Ascending aorta (tissue), 2 donors: Measurements from ENCODE around the gene CALN1. TPM values are rescaled to one million over a fixed set of nuclear protein-coding genes. Genes with fewer than 3 reads are reported as not detected.

ENCODE experiments used
- DNase-seq, 2 donors: peaks; one replicate each; pipeline ENCODE4 v3.0.0-alpha.2; 2019; ENCODE audit warnings: low spot score in 2 of 2
- H3K27ac ChIP-seq, 2 donors: fragments of 200-600 bp; sonication (generic); one replicate each; pipeline ENCODE4 v1.5.1; 2016 to 2017; ENCODE audit warnings: mild to moderate bottlenecking in 1 of 2
- H3K27me3 ChIP-seq: fragments of 200-600 bp; sonication (generic); one replicate; pipeline ENCODE4 v1.5.1; 2017
- H3K36me3 ChIP-seq, 2 donors: fragments of 200-600 bp; sonication (generic); one replicate each; pipeline ENCODE4 v1.5.1; 2016
- H3K4me1 ChIP-seq, 2 donors: fragments of 200-600 bp; sonication (generic); one replicate each; pipeline ENCODE4 v1.5.1; 2016 to 2017; ENCODE audit warnings: mild to moderate bottlenecking in 1 of 2
- H3K4me3 ChIP-seq, 2 donors: fragments of 200-600 bp; sonication (generic); one replicate each; pipeline ENCODE4 v1.5.1; 2016 to 2017; ENCODE audit warnings: mild to moderate bottlenecking in 1 of 2
- H3K9me3 ChIP-seq, 2 donors: fragments of 200-600 bp; sonication (generic); one replicate each; pipeline ENCODE4 v1.5.1; 2016
- intact Hi-C: fragments of 100-400 bp; cut with DNase I; formaldehyde crosslinking; loops from one replicate; pipeline ENCODE4 v1.15.1; 2023
- total RNA-seq: library from RNA; depleted of rRNA; stranded (reverse); fragments of >200 nt; gene quantifications from one replicate; pipeline ENCODE4 v1.1.0, GENCODE V29; 2016
- TF ChIP-seq, protein P1 (sequence below), 3 experiments: fragments of 200-600 bp in 2 of 3; fragments of 450-650 bp in 1 of 3; sonication (generic) in 2 of 3; IDR thresholded peaks; one replicate each; pipeline ENCODE4 v1.5.1; 2016 to 2019; ENCODE audit warnings: antibody characterized with exemption in 3 of 3, mild to moderate bottlenecking in 1 of 3, moderate library complexity in 1 of 3

CALN1 gene
- total RNA-seq, 1 donor from 2014 or later = 1.2 TPM

GRCh38 chr7:72053292-72053691 lies 358.8 kb downstream of the CALN1 start:
- DNase-seq = no peak
- intact Hi-C loops = no loop called here
- Histone ChIP-seq H3K4me1 (no peaks in the 10 kb centered on the region), H3K9me3 (no peaks in the 10 kb centered on the region), H3K4me3 (no peak overlapping the region), H3K27ac (no peak overlapping the region), H3K36me3 (no peaks in the 10 kb centered on the region), H3K27me3 (no peaks in the 10 kb centered on the region)
- TF ChIP-seq, protein P1, sequence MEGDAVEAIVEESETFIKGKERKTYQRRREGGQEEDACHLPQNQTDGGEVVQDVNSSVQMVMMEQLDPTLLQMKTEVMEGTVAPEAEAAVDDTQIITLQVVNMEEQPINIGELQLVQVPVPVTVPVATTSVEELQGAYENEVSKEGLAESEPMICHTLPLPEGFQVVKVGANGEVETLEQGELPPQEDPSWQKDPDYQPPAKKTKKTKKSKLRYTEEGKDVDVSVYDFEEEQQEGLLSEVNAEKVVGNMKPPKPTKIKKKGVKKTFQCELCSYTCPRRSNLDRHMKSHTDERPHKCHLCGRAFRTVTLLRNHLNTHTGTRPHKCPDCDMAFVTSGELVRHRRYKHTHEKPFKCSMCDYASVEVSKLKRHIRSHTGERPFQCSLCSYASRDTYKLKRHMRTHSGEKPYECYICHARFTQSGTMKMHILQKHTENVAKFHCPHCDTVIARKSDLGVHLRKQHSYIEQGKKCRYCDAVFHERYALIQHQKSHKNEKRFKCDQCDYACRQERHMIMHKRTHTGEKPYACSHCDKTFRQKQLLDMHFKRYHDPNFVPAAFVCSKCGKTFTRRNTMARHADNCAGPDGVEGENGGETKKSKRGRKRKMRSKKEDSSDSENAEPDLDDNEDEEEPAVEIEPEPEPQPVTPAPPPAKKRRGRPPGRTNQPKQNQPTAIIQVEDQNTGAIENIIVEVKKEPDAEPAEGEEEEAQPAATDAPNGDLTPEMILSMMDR (IDR thresholded peaks at IDR 0.05) = no peak

GRCh38 chr7:72048420-72048819 lies 363.7 kb downstream of the CALN1 start:
- no peaks in the 10 kb centered on the region for H3K36me3 ChIP-seq
- TF ChIP-seq, protein P1 (IDR thresholded peaks at IDR 0.05) = no peak
- DNase-seq = no peak
- no peaks in the 10 kb centered on the region for H3K27me3 ChIP-seq
- no peaks in the 10 kb centered on the region for H3K9me3 ChIP-seq
- no peak overlapping the region for H3K27ac ChIP-seq
- intact Hi-C loops = no loop called here
- H3K4me1 ChIP-seq = no peaks in the 10 kb centered on the region
- no peak overlapping the region for H3K4me3 ChIP-seq

GRCh38 chr7:72042855-72043254 lies 369.3 kb downstream of the CALN1 start:
- H3K27me3 ChIP-seq = no peaks in the 10 kb centered on the region
- no peaks in the 10 kb centered on the region for H3K4me1 ChIP-seq
- no peaks in the 10 kb centered on the region for H3K9me3 ChIP-seq
- TF ChIP-seq, protein P1 (IDR thresholded peaks at IDR 0.05) = no peak
- no peaks in the 10 kb centered on the region for H3K36me3 ChIP-seq
- no peak overlapping the region for H3K27ac ChIP-seq
- H3K4me3 ChIP-seq = no peak overlapping the region
- no peak for DNase-seq
- intact Hi-C loops = no loop called here

DNA sequence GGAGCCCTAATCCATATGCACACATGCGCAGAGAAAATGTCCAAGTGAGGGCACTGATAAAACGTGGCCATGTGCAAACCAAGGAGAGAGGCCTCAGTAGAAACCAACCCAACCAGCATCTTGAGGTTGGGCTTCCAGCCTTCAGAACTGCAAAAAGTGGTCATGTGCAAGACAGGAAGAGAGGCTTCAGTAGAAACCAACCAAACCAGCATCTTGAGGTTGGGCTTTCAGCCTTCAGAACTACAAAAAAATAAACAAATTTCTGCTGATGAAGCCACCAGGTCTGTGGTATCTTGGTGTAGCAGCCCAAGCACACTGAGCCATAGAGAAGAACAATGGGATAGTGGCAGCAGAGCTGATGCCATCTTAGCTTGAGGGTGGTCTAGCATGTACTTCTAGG lies 371.5 kb downstream of the CALN1 start:
- intact Hi-C loops = no loop called here
- H3K27ac ChIP-seq = no peak overlapping the region
- TF ChIP-seq, protein P1 (IDR thresholded peaks at IDR 0.05) = no peak
- no peaks in the 10 kb centered on the region for H3K27me3 ChIP-seq
- DNase-seq = no peak
- no peaks in the 10 kb centered on the region for H3K36me3 ChIP-seq
- H3K4me1 ChIP-seq = no peaks in the 10 kb centered on the region
- no peak overlapping the region for H3K4me3 ChIP-seq
- H3K9me3 ChIP-seq = peaks cover 0 to 5% of the 10 kb centered on the region in 2 donors

- no peak overlapping the region for H3K4me3 ChIP-seq
- no peaks in the 10 kb centered on the region for H3K4me1 ChIP-seq
- DNase-seq = no peak
- intact Hi-C loops = no loop called here
- TF ChIP-seq, protein P1 (IDR thresholded peaks at IDR 0.05) = no peak
- H3K27me3 ChIP-seq = no peaks in the 10 kb centered on the region
- H3K27ac ChIP-seq = no peak overlapping the region
- no peaks in the 10 kb centered on the region for H3K36me3 ChIP-seq
- H3K9me3 ChIP-seq = peaks cover 0 to 5% of the 10 kb centered on the region in 2 donors
These were observed 372.7 kb downstream of the CALN1 start for GRCh38 chr7:72039460-72039859.
